HG02938 (cell line): ENCODE data around the gene GPR150.

Experiments used
- ATAC-seq: cut with Tn5 transposase; IDR thresholded peaks from one replicate; pipeline ENCODE4 v1.9.1; 2021; ENCODE audit warnings: mild to moderate bottlenecking, moderate library complexity; ENCODE audit not compliant: unreplicated experiment

GPR150 gene

GRCh38 chr5:95620030-95620869 lies at the start of gene GPR150:
Gene GPR150, plus strand, starts transcription at chr5:95620087. Its CDS starts 189 bp downstream, at chr5:95620276.
- peak; percentile 59 for ATAC-seq

GRCh38 chr5:95572016-95572415 lies 47.9 kb upstream of the GPR150 start:
- ATAC-seq, result no peak

GRCh38 chr5:95581576-95581975 lies 38.3 kb upstream of the GPR150 start:
- ATAC-seq, result no peak

- ATAC-seq, result no peak
Measured at GRCh38 chr5:95583992-95584391, 35.9 kb upstream of the GPR150 start.

- peak; percentile 50 for ATAC-seq
Measured at GRCh38 chr5:95590880-95591279, 29.0 kb upstream of the GPR150 start.

- peak; percentile 83 for ATAC-seq
Measured at GRCh38 chr5:95591490-95591901, 28.4 kb upstream of the GPR150 start.

- no peak for ATAC-seq
Measured at GRCh38 chr5:95595289-95595931, 24.5 kb upstream of the GPR150 start.

- ATAC-seq, result no peak
Measured at GRCh38 chr5:95599252-95599651, 20.6 kb upstream of the GPR150 start.

- no peak for ATAC-seq
Measured at GRCh38 chr5:95600557-95600956, 19.3 kb upstream of the GPR150 start.

- no peak for ATAC-seq
Measured at GRCh38 chr5:95605786-95606185, 14.1 kb upstream of the GPR150 start.

- ATAC-seq, result no peak
Measured at GRCh38 chr5:95606419-95606818, 13.5 kb upstream of the GPR150 start.

GRCh38 chr5:95609711-95610110 lies 10.2 kb upstream of the GPR150 start:
- ATAC-seq, result no peak

- ATAC-seq, result no peak
Measured at GRCh38 chr5:95610546-95610945, 9.3 kb upstream of the GPR150 start.

GRCh38 chr5:95611396-95611795 lies 8.5 kb upstream of the GPR150 start:
- no peak for ATAC-seq

GRCh38 chr5:95613514-95613913 lies 6.4 kb upstream of the GPR150 start:
- ATAC-seq, result no peak

- peak; percentile 59 for ATAC-seq
Measured at GRCh38 chr5:95615164-95615467, 4.8 kb upstream of the GPR150 start.

- no peak for ATAC-seq
Measured at GRCh38 chr5:95617057-95617456, 2.8 kb upstream of the GPR150 start.

GRCh38 chr5:95619096-95619495 lies 791 bp upstream of the GPR150 start:
- ATAC-seq, result no peak

- ATAC-seq, result no peak
Measured at GRCh38 chr5:95619514-95620029, 315 bp upstream of the GPR150 start.

- peak; percentile 38 for ATAC-seq
Measured at GRCh38 chr5:95620870-95621838, 1.3 kb downstream of the GPR150 start.
